BJ (cell line): Measurements from ENCODE around the gene MGMT. TPM values are rescaled to one million over a fixed set of nuclear protein-coding genes. Genes with fewer than 3 reads are reported as not detected.

Source experiments
- CTCF ChIA-PET: fragments of 350-600 bp; formaldehyde crosslinking; extraction: SDS; loops from one replicate; lab custom pipeline; 2021; ENCODE audit warnings: antibody characterized with exemption, inconsistent platforms; lab: Yijun Ruan, JAX
- POLR2A ChIA-PET: fragments of 300-600 bp; sonication (Branson Sonifier 250); formaldehyde crosslinking; extraction: SDS; loops from one replicate; lab custom pipeline; 2021; ENCODE audit warnings: antibody characterized with exemption; lab: Charles Lee
- DNase-seq: peaks from one replicate; pipeline ENCODE4 v3.0.0-alpha.2; 2011; ENCODE audit warnings: low read depth
- H3K27me3 ChIP-seq: 2 replicates; pipeline ENCODE4 v1.6.0; 2011; ENCODE audit warnings: low read length; ENCODE audit not compliant: control insufficient read depth, insufficient read depth
- H3K36me3 ChIP-seq: 2 replicates; pipeline ENCODE4 v1.5.1; 2011; ENCODE audit warnings: low read length; ENCODE audit not compliant: control insufficient read depth, insufficient read depth
- H3K4me3 ChIP-seq: 2 replicates; pipeline ENCODE4 v1.5.1; 2011; ENCODE audit warnings: low read depth, mild to moderate bottlenecking, control low read depth, low read length
- CTCF ChIP-seq: IDR thresholded peaks from 2 replicates; pipeline ENCODE4 v1.5.1; 2011; ENCODE audit warnings: low read depth, mild to moderate bottlenecking, control low read depth, inconsistent platforms, low read length, moderate library complexity; ENCODE audit not compliant: insufficient read depth
- polyA plus RNA-seq: library from polyadenylated mRNA; depleted of rRNA; stranded (reverse); fragments of >200 nt; gene quantifications from 2 replicates; pipeline ENCODE4 v1.2.3, GENCODE V29; 2011

MGMT gene
- polyA plus RNA-seq, 1 experiment, result 21.0 TPM

GRCh38 chr10:129594811-129595210 lies 127.8 kb downstream of the MGMT start:
- CTCF ChIA-PET, result no interaction called here

DNA sequence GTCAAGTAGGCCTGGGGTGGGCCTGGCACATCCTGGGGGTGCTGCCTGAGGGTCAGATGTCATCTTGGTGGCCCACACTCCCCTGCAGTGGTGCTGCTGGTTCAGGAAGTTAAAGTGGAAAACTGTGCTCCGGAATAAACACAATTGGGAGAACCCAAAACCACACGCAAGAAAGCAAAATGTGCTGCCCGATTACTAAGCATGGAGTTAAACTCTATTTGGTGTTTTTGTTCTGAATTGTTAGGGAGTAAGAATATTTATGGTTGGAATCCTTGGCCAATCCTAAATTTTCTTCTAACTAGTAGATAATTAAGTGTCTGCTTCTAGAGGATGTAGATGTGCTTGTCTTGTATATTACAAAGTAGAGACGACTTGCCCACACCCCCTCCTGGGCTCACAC lies 131.4 kb downstream of the MGMT start:
- no peaks in the 10 kb centered on the region for H3K27me3 ChIP-seq
- no peaks in the 10 kb centered on the region for H3K36me3 ChIP-seq
- CTCF ChIA-PET, result no interaction called here
- POLR2A ChIA-PET, result no interaction called here
- no peak overlapping the region for H3K4me3 ChIP-seq
- TF ChIP-seq CTCF, result no peak
- DNase-seq, result no peak

More at GRCh38 chr10:129594811-129595210, 127.8 kb downstream of the MGMT start:
- Histone ChIP-seq H3K4me3 (no peak overlapping the region), H3K27me3 (no peaks in the 10 kb centered on the region), H3K36me3 (no peaks in the 10 kb centered on the region)
- DNase-seq, result no peak
- POLR2A ChIA-PET, result no interaction called here
- no peak for TF ChIP-seq CTCF

DNA sequence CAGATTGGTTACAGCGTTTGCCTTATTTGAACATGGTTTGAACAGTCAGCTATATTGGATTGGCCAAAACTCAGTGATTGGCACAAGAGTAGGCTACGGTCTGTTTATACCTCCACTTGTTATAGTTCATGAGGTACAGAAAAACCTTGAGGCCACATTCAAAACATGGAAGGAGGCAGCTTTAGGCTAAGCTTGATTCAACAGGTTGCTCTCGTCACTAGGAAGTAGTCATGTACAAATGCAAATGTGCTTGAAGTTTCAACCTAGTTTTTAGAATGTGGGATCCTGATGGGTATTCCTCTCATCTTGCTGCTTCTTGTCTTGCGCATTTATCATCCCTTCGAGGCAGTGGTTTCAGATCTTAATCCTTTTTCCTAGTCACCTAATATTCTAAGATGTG lies 132.1 kb downstream of the MGMT start:
- Histone ChIP-seq H3K36me3 (no peaks in the 10 kb centered on the region), H3K4me3 (no peak overlapping the region), H3K27me3 (no peaks in the 10 kb centered on the region)
- DNase-seq, result no peak
- CTCF ChIA-PET, result no interaction called here
- no peak for TF ChIP-seq CTCF
- POLR2A ChIA-PET, result no interaction called here

GRCh38 chr10:129601737-129602136 lies 134.7 kb downstream of the MGMT start:
- ChIA-PET CTCF (interaction anchor here (0.6 kb wide), 1 partner anchor 272 kb away, joined by 3 read pairs; no protein-coding TSS in a partner anchor), POLR2A (no interaction called here)
- no peak for TF ChIP-seq CTCF
- DNase-seq, result no peak
- H3K36me3 ChIP-seq, result no peaks in the 10 kb centered on the region; the same call in 1 of the 2 replicates
- no peak overlapping the region for H3K4me3 ChIP-seq
- no peaks in the 10 kb centered on the region for H3K27me3 ChIP-seq

DNA sequence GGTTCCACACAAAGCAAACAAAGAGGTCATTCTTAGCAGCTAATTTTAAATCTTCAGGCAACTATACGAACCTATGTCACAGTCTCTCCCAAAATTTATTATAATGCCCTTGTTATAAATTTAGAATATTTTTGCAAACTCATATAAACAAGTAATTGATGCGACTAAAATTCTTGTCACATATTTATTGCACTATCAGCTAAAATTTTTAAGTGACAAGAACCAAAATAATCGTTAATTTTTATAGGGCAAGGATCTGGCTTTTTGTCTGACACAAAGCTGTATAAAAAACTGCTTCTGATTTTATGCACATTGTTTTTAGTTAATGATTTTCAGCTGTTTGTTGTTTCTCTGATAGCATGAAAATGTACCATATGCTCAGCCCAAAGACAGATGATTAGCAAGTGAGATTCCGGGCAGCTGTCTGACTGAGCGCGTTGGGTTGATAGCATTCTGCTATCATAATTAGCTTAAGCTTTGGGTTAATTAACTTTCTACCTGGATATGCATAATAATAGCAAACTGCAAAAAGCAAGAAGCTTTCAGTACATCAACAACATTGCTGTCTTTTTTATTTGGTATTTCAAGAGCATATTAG lies 136.0 kb downstream of the MGMT start:
- DNase-seq, result no peak
- ChIA-PET POLR2A (no interaction called here), CTCF (no interaction called here)
- no peak for TF ChIP-seq CTCF
- H3K36me3 ChIP-seq, result no peaks in the 10 kb centered on the region; the same call in 1 of the 2 replicates
- H3K27me3 ChIP-seq, result no peaks in the 10 kb centered on the region
- H3K4me3 ChIP-seq, result no peak overlapping the region
